Karpas-422 (cell line): ENCODE measurements around the gene SMIM3. TPM values are rescaled to one million over a fixed set of nuclear protein-coding genes. Genes with fewer than 3 reads are reported as not detected.

Source experiments
- DNase-seq: peaks from one replicate; pipeline ENCODE4 v3.0.0-alpha.2; 2015
- H2AFZ ChIP-seq: fragments of 200-600 bp; sonication (generic); 2 replicates; pipeline ENCODE4 v1.6.1; 2014; ENCODE audit warnings: antibody characterized with exemption, low read length, mixed read lengths
- H3K27ac ChIP-seq: fragments of 200-600 bp; sonication (generic); 2 replicates; pipeline ENCODE4 v1.5.1; 2014; ENCODE audit warnings: mild to moderate bottlenecking, low read length, moderate library complexity
- H3K27me3 ChIP-seq: fragments of 200-600 bp; sonication (generic); 2 replicates; pipeline ENCODE4 v1.6.1; 2014; ENCODE audit warnings: low read length, mixed read lengths
- H3K36me3 ChIP-seq: fragments of 200-600 bp; sonication (generic); 2 replicates; pipeline ENCODE4 v1.6.1; 2014; ENCODE audit warnings: low read length, mixed read lengths; ENCODE audit not compliant: insufficient read depth
- H3K4me1 ChIP-seq: fragments of 200-600 bp; sonication (generic); 2 replicates; pipeline ENCODE4 v1.6.1; 2014; ENCODE audit warnings: mild to moderate bottlenecking, low read length, mixed read lengths
- H3K4me2 ChIP-seq: fragments of 200-600 bp; sonication (generic); 2 replicates; pipeline ENCODE4 v1.6.1; 2014; ENCODE audit warnings: low read length, low read depth, mild to moderate bottlenecking; ENCODE audit not compliant: poor library complexity, severe bottlenecking
- H3K4me3 ChIP-seq: fragments of 200-600 bp; sonication (generic); 2 replicates; pipeline ENCODE4 v1.5.1; 2014; ENCODE audit warnings: mild to moderate bottlenecking, antibody characterized with exemption, low read length, mixed read lengths
- H3K79me2 ChIP-seq: fragments of 200-600 bp; sonication (generic); 2 replicates; pipeline ENCODE4 v1.6.1; 2014; ENCODE audit warnings: mild to moderate bottlenecking, low read length, mixed read lengths
- H3K9ac ChIP-seq: fragments of 200-600 bp; sonication (generic); 2 replicates; pipeline ENCODE4 v1.6.0; 2014; ENCODE audit warnings: low read length
- H3K9me2 ChIP-seq: fragments of 200-600 bp; sonication (generic), shearing (Covaris generic); replicated peaks from 2 replicates; pipeline ENCODE4 v1.6.0; 2014; ENCODE audit warnings: mild to moderate bottlenecking, low read length, moderate library complexity; ENCODE audit not compliant: insufficient read depth
- H3K9me3 ChIP-seq: fragments of 300-700, 200-600 bp; sonication (generic); 2 replicates; pipeline ENCODE4 v1.6.1; 2014; ENCODE audit warnings: low read length, mixed read lengths
- H4K20me1 ChIP-seq: fragments of 200-600 bp; sonication (generic); 2 replicates; pipeline ENCODE4 v1.6.1; 2014; ENCODE audit warnings: mild to moderate bottlenecking, antibody characterized with exemption, low read length, low read depth; ENCODE audit not compliant: insufficient read depth
- total RNA-seq: library from RNA; depleted of rRNA; stranded (reverse); fragments of >200 nt; shearing (Covaris generic); gene quantifications from 2 replicates; pipeline ENCODE4 v1.2.3, GENCODE V29; 2014; ENCODE audit warnings: low replicate concordance

The SMIM3 gene
- total RNA-seq, 1 experiment from 2014 or later = not detected

DNA sequence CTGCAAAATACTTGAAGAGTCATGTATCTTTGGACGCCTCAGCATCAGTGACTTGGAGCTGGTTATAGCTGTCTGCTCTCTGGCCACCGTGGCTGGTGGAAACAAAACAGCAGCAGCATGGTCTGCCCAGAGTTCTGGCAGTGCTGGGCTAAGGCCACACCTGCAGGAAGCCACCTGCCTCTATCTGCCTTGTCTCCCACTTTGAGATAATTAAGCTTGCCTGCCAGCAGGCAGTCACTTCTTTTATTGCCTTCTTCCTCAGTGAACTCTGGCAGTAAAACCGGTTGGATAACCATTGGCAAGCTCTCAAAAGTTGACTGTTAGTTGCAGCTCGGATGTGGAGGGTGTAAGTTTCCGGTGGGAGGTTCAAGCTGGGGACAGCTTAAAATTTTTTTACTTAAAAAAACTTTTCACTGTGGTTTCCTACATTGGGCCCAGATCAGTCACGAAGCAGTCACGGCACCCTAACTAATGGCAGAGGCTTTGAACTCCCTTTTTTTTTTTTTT is 4.9 kb downstream of the SMIM3 start:
- no peaks in the 10 kb centered on the region for H4K20me1 ChIP-seq
- H2AFZ ChIP-seq = no peak overlapping the region
- H3K4me2 ChIP-seq = no peak overlapping the region
- H3K4me3 ChIP-seq = no peak overlapping the region
- H3K27ac ChIP-seq = no peak overlapping the region
- no peak for DNase-seq
- H3K79me2 ChIP-seq = no peaks in the 10 kb centered on the region
- H3K27me3 ChIP-seq = no peaks in the 10 kb centered on the region
- H3K9me2 ChIP-seq = no peaks in the 10 kb centered on the region
- peaks cover 8% of the 10 kb centered on the region for H3K4me1 ChIP-seq
- H3K36me3 ChIP-seq = no peaks in the 10 kb centered on the region
- no peak overlapping the region for H3K9ac ChIP-seq
- no peaks in the 10 kb centered on the region for H3K9me3 ChIP-seq

- no peaks in the 10 kb centered on the region for H3K36me3 ChIP-seq
- H3K79me2 ChIP-seq = no peaks in the 10 kb centered on the region
- H3K9me3 ChIP-seq = no peaks in the 10 kb centered on the region
- H3K4me3 ChIP-seq = no peak overlapping the region
- H3K4me1 ChIP-seq = no peaks in the 10 kb centered on the region
- no peak overlapping the region for H2AFZ ChIP-seq
- H3K4me2 ChIP-seq = no peak overlapping the region
- H3K9ac ChIP-seq = no peak overlapping the region
- no peak for DNase-seq
- no peaks in the 10 kb centered on the region for H4K20me1 ChIP-seq
- H3K27me3 ChIP-seq = no peaks in the 10 kb centered on the region
- H3K9me2 ChIP-seq = no peaks in the 10 kb centered on the region
- no peak overlapping the region for H3K27ac ChIP-seq
Measured at GRCh38 chr5:150785950-150786349, 7.4 kb downstream of the SMIM3 start.

DNA sequence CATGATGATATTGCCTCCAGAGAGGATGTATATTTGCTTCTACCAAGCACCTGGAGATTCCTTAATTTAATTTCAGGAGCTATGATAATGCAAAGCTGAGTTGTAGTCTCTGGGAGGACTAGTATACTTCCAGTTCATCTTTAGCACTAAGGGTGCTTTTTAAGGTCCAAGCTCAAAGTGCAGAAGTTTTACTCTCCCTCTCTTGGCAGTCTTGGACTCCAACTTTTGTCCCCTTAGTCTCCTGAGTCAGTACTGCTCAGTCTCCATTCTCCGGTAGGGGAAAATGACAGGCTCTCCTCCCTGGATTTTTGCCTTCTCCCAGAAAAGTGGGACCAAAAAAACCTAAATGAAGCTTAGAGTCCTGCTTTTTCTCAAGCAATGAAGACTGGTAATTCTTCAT is 8.3 kb downstream of the SMIM3 start:
- Histone ChIP-seq H3K36me3 (no peaks in the 10 kb centered on the region), H3K9ac (no peak overlapping the region), H3K4me1 (no peaks in the 10 kb centered on the region), H3K79me2 (no peaks in the 10 kb centered on the region), H3K4me3 (no peak overlapping the region), H2AFZ (no peak overlapping the region), H4K20me1 (no peaks in the 10 kb centered on the region), H3K27ac (no peak overlapping the region), H3K4me2 (no peak overlapping the region), H3K9me3 (no peaks in the 10 kb centered on the region), H3K9me2 (no peaks in the 10 kb centered on the region), H3K27me3 (no peaks in the 10 kb centered on the region)
- DNase-seq = no peak

DNA sequence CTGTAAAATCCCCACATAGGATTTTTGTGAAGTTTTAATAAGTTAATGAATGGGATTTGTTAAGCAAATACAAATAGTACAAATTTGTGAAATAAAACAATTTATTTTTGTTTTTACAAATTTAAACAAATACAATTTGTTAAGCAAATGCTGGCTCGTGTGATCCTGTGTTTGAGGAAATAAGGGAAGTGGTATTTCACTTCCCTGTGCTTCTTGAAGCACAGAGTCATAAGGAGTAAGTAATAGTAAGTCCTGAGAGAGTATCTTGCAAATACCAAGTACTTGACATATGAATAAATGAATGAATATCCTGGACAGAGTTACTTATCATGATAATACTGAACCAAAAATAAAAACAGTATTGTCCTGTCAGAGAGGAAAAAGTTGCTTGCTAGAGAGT is 9.1 kb downstream of the SMIM3 start:
- no peaks in the 10 kb centered on the region for H3K79me2 ChIP-seq

DNA sequence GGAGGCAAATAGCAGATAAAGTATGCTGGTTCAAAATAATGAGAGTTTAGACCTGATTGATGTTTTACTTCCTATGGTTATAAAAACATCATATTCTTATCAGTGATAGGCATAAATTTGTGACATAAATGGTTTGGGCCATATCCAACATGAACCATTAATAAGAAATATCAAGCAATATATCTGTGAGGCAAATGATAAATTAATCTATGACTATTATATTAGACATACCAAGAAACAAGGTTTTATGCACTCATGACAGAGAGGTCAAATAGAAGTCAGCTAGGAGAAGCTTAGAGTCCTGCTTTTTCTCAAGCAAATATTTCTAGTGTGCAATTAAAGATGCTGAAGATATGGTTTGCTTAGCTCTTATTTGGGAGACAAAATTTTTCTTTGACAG is 10.4 kb downstream of the SMIM3 start:
- H3K27me3 ChIP-seq = no peaks in the 10 kb centered on the region
- H3K4me3 ChIP-seq = no peak overlapping the region
- no peaks in the 10 kb centered on the region for H3K79me2 ChIP-seq
- no peaks in the 10 kb centered on the region for H3K4me1 ChIP-seq
- H3K4me2 ChIP-seq = no peak overlapping the region
- H3K9me3 ChIP-seq = no peaks in the 10 kb centered on the region
- H3K36me3 ChIP-seq = no peaks in the 10 kb centered on the region
- no peak overlapping the region for H3K9ac ChIP-seq
- no peak for DNase-seq
- no peak overlapping the region for H3K27ac ChIP-seq
- H2AFZ ChIP-seq = no peak overlapping the region
- no peaks in the 10 kb centered on the region for H4K20me1 ChIP-seq
- H3K9me2 ChIP-seq = no peaks in the 10 kb centered on the region

More for the DNA sequence above, 9.1 kb downstream of the SMIM3 start:
- H3K9me2 ChIP-seq = no peaks in the 10 kb centered on the region
- H3K4me1 ChIP-seq = no peaks in the 10 kb centered on the region
- H3K27ac ChIP-seq = no peak overlapping the region
- H3K9ac ChIP-seq = no peak overlapping the region
- no peaks in the 10 kb centered on the region for H3K36me3 ChIP-seq
- no peaks in the 10 kb centered on the region for H3K27me3 ChIP-seq
- H2AFZ ChIP-seq = no peak overlapping the region
- H3K4me2 ChIP-seq = no peak overlapping the region
- H3K9me3 ChIP-seq = no peaks in the 10 kb centered on the region
- H3K4me3 ChIP-seq = no peak overlapping the region
- no peak for DNase-seq
- no peaks in the 10 kb centered on the region for H4K20me1 ChIP-seq

GRCh38 chr5:150789450-150789849 is 10.9 kb downstream of the SMIM3 start:
- Histone ChIP-seq H3K27ac (no peak overlapping the region), H4K20me1 (no peaks in the 10 kb centered on the region), H3K79me2 (no peaks in the 10 kb centered on the region), H3K4me2 (no peak overlapping the region), H3K27me3 (no peaks in the 10 kb centered on the region), H3K9ac (no peak overlapping the region), H3K36me3 (no peaks in the 10 kb centered on the region), H3K9me3 (no peaks in the 10 kb centered on the region), H3K4me3 (no peak overlapping the region), H3K9me2 (no peaks in the 10 kb centered on the region), H3K4me1 (no peaks in the 10 kb centered on the region), H2AFZ (no peak overlapping the region)
- DNase-seq = no peak

DNA sequence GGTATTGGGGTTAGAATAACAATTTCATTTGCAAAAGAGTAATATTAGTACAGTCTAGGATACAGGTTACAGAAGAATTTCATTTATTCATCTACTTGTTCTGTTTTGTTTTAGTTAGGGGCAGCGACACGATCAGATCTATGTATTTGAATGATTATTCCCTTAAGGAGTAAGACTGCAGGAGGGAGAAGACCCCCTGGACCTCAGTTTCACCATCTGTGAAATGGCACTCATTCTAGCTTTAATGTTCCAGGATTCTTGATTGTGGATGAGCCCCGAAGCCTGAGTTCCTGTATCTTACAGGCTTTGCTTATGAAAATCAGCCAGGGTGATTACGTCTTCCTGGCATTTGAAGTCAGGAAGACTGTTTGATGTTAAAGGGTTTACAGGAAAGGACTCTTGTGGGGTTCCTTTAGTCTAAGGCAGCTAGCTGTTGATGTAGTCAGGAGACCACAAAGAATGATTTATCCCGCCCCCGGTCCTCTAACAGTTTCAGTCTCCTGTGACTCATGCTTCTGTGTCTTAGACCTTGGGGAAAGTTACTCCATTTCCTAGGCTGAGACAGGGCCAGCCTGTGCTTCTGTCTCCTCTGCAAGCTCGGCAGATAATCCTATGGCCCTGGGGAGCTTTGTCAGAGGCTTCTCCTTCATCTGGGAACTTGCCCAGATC is 11.5 kb downstream of the SMIM3 start:
- H3K9me2 ChIP-seq = no peaks in the 10 kb centered on the region
- no peaks in the 10 kb centered on the region for H3K4me1 ChIP-seq
- no peak for DNase-seq
- no peaks in the 10 kb centered on the region for H4K20me1 ChIP-seq
- no peak overlapping the region for H3K27ac ChIP-seq
- no peaks in the 10 kb centered on the region for H3K27me3 ChIP-seq
- H3K9ac ChIP-seq = no peak overlapping the region
- H3K79me2 ChIP-seq = no peaks in the 10 kb centered on the region
- no peak overlapping the region for H2AFZ ChIP-seq
- H3K4me2 ChIP-seq = no peak overlapping the region
- H3K4me3 ChIP-seq = no peak overlapping the region
- H3K36me3 ChIP-seq = no peaks in the 10 kb centered on the region
- H3K9me3 ChIP-seq = no peaks in the 10 kb centered on the region

DNA sequence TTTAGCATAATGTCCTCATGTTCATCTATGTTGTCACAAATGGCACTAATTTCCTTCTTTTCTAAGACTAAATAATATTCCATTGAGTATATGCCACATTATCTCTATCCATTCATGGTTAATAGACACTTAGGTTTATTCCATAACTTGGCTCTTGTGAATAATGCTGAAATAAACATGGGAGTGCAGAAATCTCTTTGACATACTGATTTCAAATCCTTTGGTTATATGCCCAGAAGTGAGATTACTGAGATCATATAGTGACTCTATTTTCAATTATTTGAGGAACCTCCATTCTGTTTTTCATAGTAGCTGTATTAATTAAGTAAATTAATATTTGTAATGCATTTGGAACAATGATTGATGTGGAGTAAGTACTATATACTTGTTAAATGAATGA is 13.0 kb downstream of the SMIM3 start:
- Histone ChIP-seq H3K36me3 (no peaks in the 10 kb centered on the region), H2AFZ (no peak overlapping the region), H3K4me2 (no peak overlapping the region), H3K9me3 (no peaks in the 10 kb centered on the region), H3K4me1 (no peaks in the 10 kb centered on the region), H3K79me2 (no peaks in the 10 kb centered on the region), H3K9me2 (no peaks in the 10 kb centered on the region), H3K27ac (no peak overlapping the region), H4K20me1 (no peaks in the 10 kb centered on the region), H3K9ac (no peak overlapping the region), H3K27me3 (no peaks in the 10 kb centered on the region), H3K4me3 (no peak overlapping the region)
- no peak for DNase-seq
